ENCODE measurements around the gene POTEI.
"Not testable (repeated sequence)": the region's sequence is repeated elsewhere in the genome, so short reads cannot be mapped to it uniquely, and the experiment has no call there.

POTEI gene

GRCh38 chr2:130509228-130509627 is at the start of gene POTEI:
TSS of gene POTEI (minus strand) at chr2:130509328. CDS start at chr2:130509235, 93 bp downstream.
- in situ Hi-C loops (cut with HindIII; ENCODE audit: low sequenced_read_pairs): not testable (repeated sequence)

GRCh38 chr2:130556441-130556840 is 47.3 kb upstream of the POTEI start:
- in situ Hi-C loops (cut with HindIII; ENCODE audit: low sequenced_read_pairs): not testable (repeated sequence)

- in situ Hi-C loops (cut with HindIII; ENCODE audit: low sequenced_read_pairs): not testable (repeated sequence)
These were observed 45.0 kb upstream of the POTEI start for GRCh38 chr2:130554178-130554577.

GRCh38 chr2:130549475-130549874 is 40.3 kb upstream of the POTEI start:
- in situ Hi-C loops (cut with HindIII; ENCODE audit: low sequenced_read_pairs): not testable (repeated sequence)

GRCh38 chr2:130548418-130548817 is 39.3 kb upstream of the POTEI start:
- in situ Hi-C loops (cut with HindIII; ENCODE audit: low sequenced_read_pairs): not testable (repeated sequence)

- in situ Hi-C loops (cut with HindIII; ENCODE audit: low sequenced_read_pairs): not testable (repeated sequence)
These were observed 35.9 kb upstream of the POTEI start for GRCh38 chr2:130544978-130545377.

GRCh38 chr2:130543785-130544528 is 34.8 kb upstream of the POTEI start:
- in situ Hi-C loops (cut with HindIII; ENCODE audit: low sequenced_read_pairs): not testable (repeated sequence)

GRCh38 chr2:130542789-130543188 is 33.7 kb upstream of the POTEI start:
- in situ Hi-C loops (cut with HindIII; ENCODE audit: low sequenced_read_pairs): not testable (repeated sequence)

GRCh38 chr2:130538271-130538670 is 29.1 kb upstream of the POTEI start:
- in situ Hi-C loops (cut with HindIII; ENCODE audit: low sequenced_read_pairs): not testable (repeated sequence)

GRCh38 chr2:130536654-130537053 is 27.5 kb upstream of the POTEI start:
- in situ Hi-C loops (cut with HindIII; ENCODE audit: low sequenced_read_pairs): not testable (repeated sequence)

- in situ Hi-C loops (cut with HindIII; ENCODE audit: low sequenced_read_pairs): not testable (repeated sequence)
These were observed 22.5 kb upstream of the POTEI start for GRCh38 chr2:130531672-130532071.

GRCh38 chr2:130531225-130531624 is 22.1 kb upstream of the POTEI start:
- in situ Hi-C loops (cut with HindIII; ENCODE audit: low sequenced_read_pairs): not testable (repeated sequence)

- in situ Hi-C loops (cut with HindIII; ENCODE audit: low sequenced_read_pairs): not testable (repeated sequence)
These were observed 21.1 kb upstream of the POTEI start for GRCh38 chr2:130530212-130530611.

GRCh38 chr2:130529545-130529944 is 20.4 kb upstream of the POTEI start:
- in situ Hi-C loops (cut with HindIII; ENCODE audit: low sequenced_read_pairs): not testable (repeated sequence)

GRCh38 chr2:130527365-130527967 is 18.3 kb upstream of the POTEI start:
- in situ Hi-C loops (cut with HindIII; ENCODE audit: low sequenced_read_pairs): not testable (repeated sequence)

GRCh38 chr2:130522390-130522789 is 13.3 kb upstream of the POTEI start:
- in situ Hi-C loops (cut with HindIII; ENCODE audit: low sequenced_read_pairs): not testable (repeated sequence)

- in situ Hi-C loops (cut with HindIII; ENCODE audit: low sequenced_read_pairs): not testable (repeated sequence)
These were observed 11.9 kb upstream of the POTEI start, which contains the start of gene CFC1B for GRCh38 chr2:130520992-130521391. TSS of gene CFC1B (plus strand) at chr2:130521222. CDS start at chr2:130521485, 263 bp downstream.

GRCh38 chr2:130518516-130519106 is 9.5 kb upstream of the POTEI start:
- in situ Hi-C loops (cut with HindIII; ENCODE audit: low sequenced_read_pairs): not testable (repeated sequence)

GRCh38 chr2:130511747-130512451 is 2.8 kb upstream of the POTEI start:
- in situ Hi-C loops (cut with HindIII; ENCODE audit: low sequenced_read_pairs): not testable (repeated sequence)

- in situ Hi-C loops (cut with HindIII; ENCODE audit: low sequenced_read_pairs): not testable (repeated sequence)
These were observed 1.9 kb upstream of the POTEI start for GRCh38 chr2:130510807-130511746.
